GM18505 (cell line): ENCODE results near the gene ZGPAT.

Experiments used
- ATAC-seq: cut with Tn5 transposase; IDR thresholded peaks from one replicate; pipeline ENCODE4 v1.9.1; 2021; ENCODE audit not compliant: unreplicated experiment
- POLR2A ChIP-seq: IDR thresholded peaks from 4 replicates; pipeline ENCODE4 v1.6.1; 2011; ENCODE audit warnings: borderline replicate concordance; ENCODE audit not compliant: insufficient read depth, insufficient read length; ENCODE audit errors: extremely low read depth

Gene ZGPAT

DNA sequence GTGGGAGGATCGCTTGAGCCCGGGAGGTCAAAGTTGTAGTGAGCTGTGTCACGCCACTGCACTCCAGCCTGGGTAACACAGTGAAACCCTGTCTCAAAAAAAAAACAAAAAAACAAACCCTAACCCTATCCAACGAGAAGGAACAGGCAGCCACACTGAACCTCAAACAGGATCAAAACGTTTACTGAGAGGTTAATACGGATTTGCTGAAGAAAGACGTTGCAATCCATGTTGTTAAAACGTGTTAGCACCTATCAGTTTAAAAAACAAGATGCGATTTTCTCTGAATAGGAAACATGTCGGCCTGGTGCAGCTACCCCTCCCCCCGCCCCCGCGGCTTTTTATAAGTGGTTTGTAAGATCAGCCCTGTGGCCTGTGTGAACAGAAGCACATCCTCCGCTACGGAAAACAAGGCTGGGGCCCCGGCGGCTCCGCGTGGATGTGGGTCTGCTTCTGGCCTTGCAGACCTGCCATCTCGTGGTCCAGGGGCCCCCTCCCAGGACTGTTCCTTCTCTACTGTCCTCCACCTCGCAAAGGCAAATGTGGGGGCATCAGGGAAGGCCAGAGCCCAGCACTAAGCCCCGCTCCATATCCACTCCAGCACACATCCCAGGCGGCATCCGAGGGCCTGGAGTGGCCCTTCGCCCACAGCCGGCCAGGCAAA, 43.1 kb downstream of the ZGPAT start:
- ATAC-seq = no peak
- TF ChIP-seq POLR2A = no peak

DNA sequence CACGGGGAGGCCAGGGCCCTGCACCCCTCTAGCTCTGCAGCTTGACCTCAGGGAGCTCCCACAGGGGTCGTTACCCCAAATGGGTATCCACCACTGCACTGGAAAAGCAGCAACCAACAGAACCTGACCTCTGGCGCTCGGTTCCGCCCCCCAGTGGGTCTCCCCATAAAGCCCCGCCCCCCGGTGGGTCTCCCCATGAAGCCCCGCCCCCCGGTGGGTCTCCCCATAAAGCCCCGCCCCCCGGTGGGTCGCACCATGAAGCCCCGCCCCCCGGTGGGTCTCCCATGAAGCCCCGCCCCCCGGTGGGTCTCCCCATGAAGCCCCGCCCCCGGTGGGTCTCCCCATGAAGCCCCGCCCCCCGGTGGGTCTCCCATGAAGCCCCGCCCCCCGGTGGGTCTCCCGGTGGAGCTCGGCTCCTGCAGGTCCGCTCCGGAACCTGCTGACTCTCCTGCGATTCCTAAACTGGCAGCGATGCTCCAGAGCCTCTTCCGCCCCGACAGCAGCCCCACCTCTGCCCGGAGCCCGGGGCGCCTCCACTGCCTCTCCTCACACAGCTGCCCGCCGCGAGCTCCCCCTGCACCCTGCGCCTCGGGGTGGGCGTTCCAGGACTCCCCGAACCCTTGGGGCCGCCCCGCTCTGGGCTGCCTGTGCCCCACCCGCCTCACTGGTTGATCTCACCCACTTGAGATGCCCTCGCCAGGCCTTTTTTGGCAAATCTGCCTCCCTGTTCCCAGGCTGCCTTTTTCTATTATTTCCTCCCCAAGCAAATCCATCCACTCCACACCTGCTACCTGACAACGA, 43.8 kb downstream of the ZGPAT start:
- no peak for TF ChIP-seq POLR2A
- ATAC-seq = no peak

DNA sequence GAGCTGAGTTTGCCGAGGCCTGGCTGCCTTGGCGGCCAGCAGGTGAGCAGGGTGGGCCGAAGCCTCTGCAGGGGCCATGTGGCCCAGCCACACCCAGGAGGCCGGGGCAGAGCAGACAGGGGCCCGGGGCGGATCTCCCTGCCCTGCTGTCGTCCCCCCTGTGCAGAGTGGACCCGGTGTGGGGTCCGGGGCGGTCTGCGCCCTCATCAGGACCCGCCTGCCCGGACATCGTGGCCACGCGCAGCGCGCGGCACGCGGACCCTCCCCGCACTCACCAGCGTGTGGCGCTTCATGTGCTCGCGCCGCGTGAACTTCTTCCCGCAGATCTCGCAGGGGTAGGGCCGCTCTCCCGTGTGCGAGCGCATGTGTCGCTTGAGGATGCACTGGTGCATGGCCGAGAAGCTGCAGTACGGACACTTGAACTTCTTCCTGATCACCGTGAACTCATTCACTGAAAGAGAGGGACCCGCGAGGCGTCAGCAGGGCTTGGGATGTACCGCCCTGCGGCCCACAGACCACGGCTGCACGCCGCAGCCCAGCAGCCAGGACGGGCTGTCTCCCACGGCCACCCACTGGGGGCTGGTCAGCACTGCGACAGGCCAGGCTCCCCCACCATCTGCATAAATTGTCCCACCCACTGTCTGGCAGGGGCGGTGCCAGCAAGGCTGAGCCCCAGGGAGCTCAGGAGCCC, 44.7 kb downstream of the ZGPAT start:
- TF ChIP-seq POLR2A = no peak
- ATAC-seq = no peak

DNA sequence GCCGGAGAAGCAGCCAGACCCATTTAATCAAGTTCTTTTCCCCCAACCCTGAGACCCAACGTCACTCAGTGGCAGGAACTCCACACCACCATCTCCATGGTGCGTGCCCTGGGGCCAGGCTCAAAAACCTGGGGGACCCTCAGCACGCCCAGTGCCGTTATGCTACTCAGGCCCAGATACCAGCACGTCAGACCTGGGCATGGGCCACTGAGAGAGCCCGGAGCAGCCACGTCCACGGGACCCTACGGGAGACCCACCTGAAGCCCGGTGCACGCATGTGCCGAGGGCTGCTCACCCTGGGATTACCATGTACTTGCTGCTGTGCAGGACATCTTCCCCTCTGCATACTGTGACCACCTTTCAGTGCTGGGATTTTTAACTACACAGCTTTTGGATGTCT, 45.5 kb downstream of the ZGPAT start:
- ATAC-seq = no peak
- no peak for TF ChIP-seq POLR2A

DNA sequence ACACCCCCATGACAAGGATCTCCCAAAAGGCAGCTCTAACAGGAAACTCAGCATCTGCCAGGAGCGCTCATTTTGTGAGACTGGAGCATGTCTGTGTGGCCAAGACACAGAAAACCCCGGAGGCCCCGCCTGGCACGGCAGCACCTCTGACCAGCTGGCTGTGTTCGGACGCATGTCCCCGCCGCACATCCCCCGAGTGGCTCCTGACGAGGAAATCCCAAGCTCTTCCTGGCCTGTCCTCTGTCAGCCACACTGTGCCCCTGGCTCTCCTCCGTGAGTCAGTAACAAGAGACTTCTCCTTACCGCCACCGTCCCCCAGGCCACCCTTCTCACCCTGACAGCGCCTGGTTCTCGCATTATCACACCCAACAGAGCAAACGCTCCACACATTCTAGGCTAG, 46.2 kb downstream of the ZGPAT start:
- TF ChIP-seq POLR2A = no peak

DNA sequence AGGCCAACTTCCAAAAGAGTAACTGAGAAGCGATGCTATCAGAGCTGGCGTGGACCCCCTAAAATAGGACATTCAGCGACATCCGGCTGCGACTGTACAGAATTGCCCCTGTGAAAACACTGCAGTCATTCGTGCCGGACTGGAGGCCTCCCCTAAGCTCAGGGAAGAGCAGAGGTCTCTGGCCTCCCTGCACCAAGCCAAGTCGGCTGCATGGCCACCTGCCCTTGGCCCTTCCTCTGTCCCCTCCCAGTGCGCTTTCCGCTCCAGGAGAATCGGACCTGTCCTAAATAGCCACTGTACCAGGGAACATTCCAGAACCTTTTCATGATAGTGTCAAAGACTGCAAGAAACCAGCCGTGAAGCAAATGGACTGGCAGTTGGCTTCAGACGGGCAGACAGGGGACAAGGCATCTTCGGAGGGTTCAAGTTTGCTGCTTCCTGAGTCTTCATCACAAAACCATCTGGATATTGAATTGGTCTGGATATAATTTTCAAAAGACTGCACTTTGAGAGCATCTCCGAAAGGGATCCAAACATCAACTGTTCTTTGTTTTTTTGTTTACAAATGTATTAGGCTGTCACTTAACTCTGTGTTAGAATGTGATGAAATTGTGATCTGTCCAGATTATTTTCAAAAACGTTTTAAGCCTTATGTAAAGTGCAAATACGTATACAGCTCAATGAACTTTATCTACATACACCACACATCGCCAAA, 48.3 kb downstream of the ZGPAT start:
- TF ChIP-seq POLR2A = no peak
- no peak for ATAC-seq

More for the DNA sequence above, 46.2 kb downstream of the ZGPAT start:
- ATAC-seq = no peak

DNA sequence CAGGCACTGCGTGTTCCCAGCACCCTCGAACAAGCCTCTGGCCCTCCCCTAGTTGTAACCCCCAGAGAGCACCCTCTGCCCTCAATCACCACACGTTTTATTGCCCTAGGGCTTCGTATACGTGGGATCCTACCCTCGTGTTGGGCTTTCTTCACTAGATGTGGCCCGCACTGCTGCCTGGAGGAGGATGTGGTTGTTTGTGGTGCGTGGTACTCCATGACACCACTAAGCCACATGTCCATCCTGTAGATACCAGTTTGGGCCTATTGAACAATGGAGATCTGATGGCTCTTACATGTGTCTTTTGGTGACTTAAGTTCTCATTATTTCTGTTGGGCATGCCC, 48.8 kb downstream of the ZGPAT start:
- no peak for ATAC-seq
- no peak for TF ChIP-seq POLR2A

DNA sequence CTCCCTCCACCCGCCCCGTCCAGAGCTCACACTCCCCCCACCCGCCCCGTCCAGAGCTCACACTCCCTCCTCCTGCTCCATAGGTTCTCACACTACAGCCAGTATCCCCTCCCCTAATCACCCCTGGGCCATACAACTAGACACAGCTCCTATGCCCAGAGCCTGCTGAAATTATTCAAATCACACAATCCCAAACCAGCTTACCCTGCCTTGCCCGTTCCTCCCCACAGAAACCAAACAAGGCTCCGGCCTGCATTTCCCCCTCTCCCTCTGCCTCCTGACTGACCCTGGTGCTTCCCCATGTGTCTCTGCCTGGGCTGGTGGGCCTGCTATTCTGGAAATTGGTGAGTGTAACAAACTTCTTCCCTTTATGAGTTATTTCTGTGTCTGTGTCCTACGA, 50.3 kb downstream of the ZGPAT start:
- ATAC-seq = no peak
- no peak for TF ChIP-seq POLR2A

DNA sequence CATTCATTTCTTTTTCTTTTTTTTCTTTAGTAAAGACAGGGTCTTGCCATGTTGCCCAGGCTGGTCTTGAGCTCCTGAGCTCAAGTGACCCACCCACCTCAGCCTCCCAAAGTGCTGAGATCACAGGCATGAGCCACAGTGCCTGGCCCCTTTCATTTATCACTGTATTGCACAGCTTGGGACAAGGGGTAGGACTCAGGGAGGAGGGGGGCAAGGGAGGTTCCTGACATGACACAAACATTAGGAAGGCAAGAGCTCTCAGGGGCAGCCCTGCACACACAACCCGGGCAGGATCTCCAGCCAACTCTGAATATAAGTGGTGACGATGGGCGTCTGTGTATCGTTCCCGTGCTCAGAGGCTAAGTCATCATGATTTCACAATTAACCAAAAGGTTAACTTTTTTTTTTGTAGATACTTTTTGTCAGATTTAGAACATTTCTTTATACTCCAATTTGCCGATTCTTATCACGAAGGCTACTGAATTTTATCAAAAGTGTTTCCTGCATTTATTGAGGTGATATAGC, 51.6 kb downstream of the ZGPAT start:
- TF ChIP-seq POLR2A = no peak
- no peak for ATAC-seq

DNA sequence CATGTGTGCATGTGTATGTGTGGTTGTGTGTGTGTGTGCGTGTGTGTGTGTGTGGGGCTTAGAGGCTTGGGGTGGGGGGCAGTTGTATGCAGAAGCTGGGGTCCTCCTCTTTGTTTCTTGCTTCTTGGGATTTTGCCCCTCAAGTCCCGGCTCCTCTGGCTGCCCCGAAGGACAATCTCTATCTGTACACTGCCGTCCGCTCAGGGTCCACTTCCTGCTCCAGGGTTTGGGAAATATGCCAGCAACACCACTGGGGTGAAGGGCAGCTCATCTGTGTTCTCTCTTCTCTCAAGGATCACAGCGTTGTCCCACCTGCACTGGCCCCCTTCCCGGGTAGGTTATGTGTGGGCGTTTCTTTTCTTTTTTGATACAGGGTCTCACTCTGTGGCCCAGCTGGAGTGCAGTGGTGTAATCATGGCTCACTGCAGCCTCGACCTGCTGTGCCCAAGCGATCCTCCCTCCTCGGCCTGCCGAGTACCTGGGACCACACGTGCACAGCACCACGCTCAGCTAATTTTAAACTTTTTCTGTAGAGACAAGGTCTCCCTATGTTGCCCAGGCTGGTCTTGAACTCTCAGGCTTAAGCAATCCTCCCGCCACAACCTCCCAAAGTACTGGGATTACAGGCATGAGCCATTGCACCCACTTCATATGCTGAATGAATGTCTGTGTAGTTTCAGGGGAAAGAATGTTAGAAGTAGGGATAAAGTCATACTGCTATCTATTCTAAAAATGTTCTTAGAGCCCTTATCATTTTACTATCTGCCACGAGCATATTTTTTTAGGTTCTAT, 57.4 kb downstream of the ZGPAT start:
- ATAC-seq = no peak
- no peak for TF ChIP-seq POLR2A

DNA sequence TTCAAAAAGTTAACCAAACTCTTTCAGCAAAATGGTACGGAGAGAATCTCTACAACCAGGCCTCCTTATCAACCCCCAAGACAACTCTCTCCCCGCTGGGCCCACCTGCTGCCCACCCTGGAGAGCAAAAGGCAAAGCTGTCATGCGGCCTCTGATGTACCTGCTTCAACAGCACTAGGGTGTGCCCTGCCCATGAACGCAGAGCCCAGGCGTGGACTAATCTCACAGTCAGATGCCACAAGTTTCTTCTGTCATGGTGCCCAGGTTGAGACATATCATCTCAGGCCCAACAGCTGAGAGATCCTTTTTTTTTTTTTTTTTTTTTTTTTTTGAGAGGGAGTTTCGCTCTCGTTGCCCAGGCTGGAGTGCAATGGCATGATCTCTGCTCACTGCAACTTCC, 58.1 kb downstream of the ZGPAT start:
- no peak for ATAC-seq

DNA sequence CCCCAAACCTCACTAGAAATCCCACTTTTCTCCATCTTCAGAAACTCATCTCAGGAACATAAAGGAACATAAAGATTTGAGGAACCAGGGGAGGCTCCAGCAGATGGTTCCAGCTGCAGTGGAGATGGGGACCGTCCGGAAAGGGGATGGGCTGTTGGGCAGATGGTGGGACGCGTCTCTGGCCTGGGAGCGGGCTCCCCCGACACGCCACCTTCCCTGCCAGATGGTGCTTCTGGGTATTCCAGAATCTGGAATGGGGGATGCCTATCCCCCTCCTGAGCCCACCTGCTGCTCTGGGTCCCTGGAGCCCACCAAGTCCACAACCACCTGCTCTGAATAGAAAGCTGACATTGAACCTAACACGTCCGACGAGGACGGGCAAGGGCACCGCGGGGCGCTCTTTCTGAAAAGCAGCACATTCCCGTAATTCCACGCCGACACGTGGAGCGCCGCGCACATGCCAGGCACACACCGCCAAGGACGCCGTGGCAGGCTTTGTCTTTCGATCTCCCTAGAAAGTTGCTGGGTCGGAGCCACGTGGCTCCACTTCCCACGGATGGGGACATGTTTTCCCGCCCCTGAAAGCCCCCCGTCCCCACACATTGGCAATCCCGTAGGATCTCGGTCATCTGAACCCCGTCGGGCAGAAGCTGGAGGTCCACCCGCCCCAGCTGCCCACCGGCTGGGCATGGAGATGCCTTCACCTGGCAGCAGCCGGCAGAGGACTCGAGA, 59.0 kb downstream of the ZGPAT start:
- ATAC-seq = no peak
- TF ChIP-seq POLR2A = no peak

More for the DNA sequence above, 58.1 kb downstream of the ZGPAT start:
- TF ChIP-seq POLR2A = no peak
